ENCODE results near the gene SCN9A. TPM values are rescaled to one million over a fixed set of nuclear protein-coding genes. Genes with fewer than 3 reads are reported as not detected.

The SCN9A gene
- total RNA-seq, 4 donors from 2014 or later: 1.1 to 8.8 (median 5.2) TPM

GRCh38 chr2:166170356-166170755 is 205.4 kb downstream of the SCN9A start:
- Histone ChIP-seq H3K27me3 (no peaks in the 10 kb centered on the region), H3K4me3 (no peak overlapping the region), H3K4me1 (no peaks in the 10 kb centered on the region), H3K9me3 (no peaks in the 10 kb centered on the region), H3K27ac (no peak overlapping the region), H3K36me3 (no peaks in the 10 kb centered on the region)
- TF ChIP-seq CTCF (IDR thresholded peaks at IDR 0.05) (no peak), EP300 (IDR thresholded peaks at IDR 0.05) (no peak), POLR2AphosphoS5 (IDR thresholded peaks at IDR 0.05) (no peak), POLR2A (IDR thresholded peaks at IDR 0.05) (no peak)
- WGBS: 71% methylated on average over 2 of the region's 2 CpGs
- DNase-seq (ENCODE audit: low spot score in 2 of 2): no peak

- DNase-seq (ENCODE audit: low spot score in 2 of 2): no peak
- Histone ChIP-seq H3K36me3 (no peaks in the 10 kb centered on the region), H3K4me3 (no peak overlapping the region), H3K27ac (no peak overlapping the region), H3K27me3 (no peaks in the 10 kb centered on the region), H3K9me3 (no peaks in the 10 kb centered on the region), H3K4me1 (no peaks in the 10 kb centered on the region)
- WGBS: 21% methylated on average over 2 of the region's 2 CpGs
- TF ChIP-seq POLR2AphosphoS5 (IDR thresholded peaks at IDR 0.05) (no peak), CTCF (IDR thresholded peaks at IDR 0.05) (no peak), POLR2A (IDR thresholded peaks at IDR 0.05) (no peak), EP300 (IDR thresholded peaks at IDR 0.05) (no peak)
These were observed 208.3 kb downstream of the SCN9A start for GRCh38 chr2:166167449-166167848.

GRCh38 chr2:166163775-166164174 is 212.0 kb downstream of the SCN9A start:
- TF ChIP-seq POLR2A (IDR thresholded peaks at IDR 0.05) (no peak), EP300 (IDR thresholded peaks at IDR 0.05) (no peak), POLR2AphosphoS5 (IDR thresholded peaks at IDR 0.05) (no peak), CTCF (IDR thresholded peaks at IDR 0.05) (no peak)
- Histone ChIP-seq H3K4me1 (no peaks in the 10 kb centered on the region), H3K36me3 (no peaks in the 10 kb centered on the region), H3K27me3 (no peaks in the 10 kb centered on the region), H3K4me3 (no peak overlapping the region), H3K9me3 (no peaks in the 10 kb centered on the region), H3K27ac (no peak overlapping the region)
- 63% methylated on average over 2 of the region's 2 CpGs for WGBS
- DNase-seq (ENCODE audit: low spot score in 2 of 2): no peak

- TF ChIP-seq POLR2AphosphoS5 (IDR thresholded peaks at IDR 0.05) (no peak), CTCF (IDR thresholded peaks at IDR 0.05) (no peak), POLR2A (IDR thresholded peaks at IDR 0.05) (no peak), EP300 (IDR thresholded peaks at IDR 0.05) (no peak)
- Histone ChIP-seq H3K4me3 (no peak overlapping the region), H3K27me3 (no peaks in the 10 kb centered on the region), H3K4me1 (no peaks in the 10 kb centered on the region), H3K9me3 (no peaks in the 10 kb centered on the region), H3K36me3 (no peaks in the 10 kb centered on the region), H3K27ac (no peak overlapping the region)
- no peak for DNase-seq (ENCODE audit: low spot score in 2 of 2)
- WGBS: 58% methylated on average over 2 of the region's 2 CpGs
These were observed 217.2 kb downstream of the SCN9A start for GRCh38 chr2:166158546-166158945.

- H3K4me3 ChIP-seq: no peak overlapping the region
- no peaks in the 10 kb centered on the region for H3K4me1 ChIP-seq
- H3K36me3 ChIP-seq: no peaks in the 10 kb centered on the region
- H3K27ac ChIP-seq: no peak overlapping the region
- WGBS: 55% methylated on average over 2 of the region's 2 CpGs
- no peaks in the 10 kb centered on the region for H3K9me3 ChIP-seq
- no peak for TF ChIP-seq POLR2AphosphoS5 (IDR thresholded peaks at IDR 0.05)
- no peaks in the 10 kb centered on the region for H3K27me3 ChIP-seq
- no peak for DNase-seq (ENCODE audit: low spot score in 2 of 2)
These were observed 218.2 kb downstream of the SCN9A start for GRCh38 chr2:166157578-166157977.

- no peaks in the 10 kb centered on the region for H3K27me3 ChIP-seq
- no peak overlapping the region for H3K4me3 ChIP-seq
- 89% methylated on average over 3 of the region's 3 CpGs for WGBS
- no peaks in the 10 kb centered on the region for H3K9me3 ChIP-seq
- H3K27ac ChIP-seq: no peak overlapping the region
- no peak for DNase-seq (ENCODE audit: low spot score in 2 of 2)
- TF ChIP-seq EP300 (IDR thresholded peaks at IDR 0.05): no peak
- no peak for TF ChIP-seq CTCF (IDR thresholded peaks at IDR 0.05)
- no peak for TF ChIP-seq POLR2A (IDR thresholded peaks at IDR 0.05)
- TF ChIP-seq POLR2AphosphoS5 (IDR thresholded peaks at IDR 0.05): no peak
- no peaks in the 10 kb centered on the region for H3K4me1 ChIP-seq
- no peaks in the 10 kb centered on the region for H3K36me3 ChIP-seq
These were observed 218.7 kb downstream of the SCN9A start for GRCh38 chr2:166156985-166157490.
